ENCODE measurements around the gene DNAAF5. TPM values are rescaled to one million over a fixed set of nuclear protein-coding genes. Genes with fewer than 3 reads are reported as not detected.

DNAAF5 gene
- total RNA-seq, 1 donor from 2014 or later = 15.8 TPM

DNA sequence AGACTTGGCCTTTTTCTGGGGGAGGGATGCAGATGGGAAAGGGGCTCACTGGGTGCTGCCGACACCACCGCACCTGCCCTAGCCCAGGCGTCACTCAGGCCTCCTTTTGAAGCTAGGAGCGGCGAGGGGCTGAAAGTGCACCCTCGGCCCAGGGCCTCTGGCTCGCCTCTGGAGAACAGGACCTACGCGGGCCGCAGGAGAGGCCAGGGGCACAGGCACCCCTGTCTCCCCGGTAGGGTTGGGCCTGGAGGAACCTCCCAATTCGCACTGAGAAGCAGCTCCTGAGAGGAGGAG, 47.1 kb downstream of the DNAAF5 start:
- Histone ChIP-seq H3K27me3 (no peaks in the 10 kb centered on the region), H3K9me3 (no peaks in the 10 kb centered on the region), H3K27ac (no peak overlapping the region), H3K4me1 (peaks cover 21% of the 10 kb centered on the region), H3K36me3 (no peaks in the 10 kb centered on the region), H3K4me3 (no peak overlapping the region)
- TF ChIP-seq, protein P1, sequence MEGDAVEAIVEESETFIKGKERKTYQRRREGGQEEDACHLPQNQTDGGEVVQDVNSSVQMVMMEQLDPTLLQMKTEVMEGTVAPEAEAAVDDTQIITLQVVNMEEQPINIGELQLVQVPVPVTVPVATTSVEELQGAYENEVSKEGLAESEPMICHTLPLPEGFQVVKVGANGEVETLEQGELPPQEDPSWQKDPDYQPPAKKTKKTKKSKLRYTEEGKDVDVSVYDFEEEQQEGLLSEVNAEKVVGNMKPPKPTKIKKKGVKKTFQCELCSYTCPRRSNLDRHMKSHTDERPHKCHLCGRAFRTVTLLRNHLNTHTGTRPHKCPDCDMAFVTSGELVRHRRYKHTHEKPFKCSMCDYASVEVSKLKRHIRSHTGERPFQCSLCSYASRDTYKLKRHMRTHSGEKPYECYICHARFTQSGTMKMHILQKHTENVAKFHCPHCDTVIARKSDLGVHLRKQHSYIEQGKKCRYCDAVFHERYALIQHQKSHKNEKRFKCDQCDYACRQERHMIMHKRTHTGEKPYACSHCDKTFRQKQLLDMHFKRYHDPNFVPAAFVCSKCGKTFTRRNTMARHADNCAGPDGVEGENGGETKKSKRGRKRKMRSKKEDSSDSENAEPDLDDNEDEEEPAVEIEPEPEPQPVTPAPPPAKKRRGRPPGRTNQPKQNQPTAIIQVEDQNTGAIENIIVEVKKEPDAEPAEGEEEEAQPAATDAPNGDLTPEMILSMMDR (IDR thresholded peaks at IDR 0.05) = no peak
- intact Hi-C loops (cut with DNase I) = loop anchor here (5.0 kb wide), 1 partner anchor 451 kb away; no protein-coding TSS in a partner anchor
- DNase-seq = no peak
- no peak for ATAC-seq

DNA sequence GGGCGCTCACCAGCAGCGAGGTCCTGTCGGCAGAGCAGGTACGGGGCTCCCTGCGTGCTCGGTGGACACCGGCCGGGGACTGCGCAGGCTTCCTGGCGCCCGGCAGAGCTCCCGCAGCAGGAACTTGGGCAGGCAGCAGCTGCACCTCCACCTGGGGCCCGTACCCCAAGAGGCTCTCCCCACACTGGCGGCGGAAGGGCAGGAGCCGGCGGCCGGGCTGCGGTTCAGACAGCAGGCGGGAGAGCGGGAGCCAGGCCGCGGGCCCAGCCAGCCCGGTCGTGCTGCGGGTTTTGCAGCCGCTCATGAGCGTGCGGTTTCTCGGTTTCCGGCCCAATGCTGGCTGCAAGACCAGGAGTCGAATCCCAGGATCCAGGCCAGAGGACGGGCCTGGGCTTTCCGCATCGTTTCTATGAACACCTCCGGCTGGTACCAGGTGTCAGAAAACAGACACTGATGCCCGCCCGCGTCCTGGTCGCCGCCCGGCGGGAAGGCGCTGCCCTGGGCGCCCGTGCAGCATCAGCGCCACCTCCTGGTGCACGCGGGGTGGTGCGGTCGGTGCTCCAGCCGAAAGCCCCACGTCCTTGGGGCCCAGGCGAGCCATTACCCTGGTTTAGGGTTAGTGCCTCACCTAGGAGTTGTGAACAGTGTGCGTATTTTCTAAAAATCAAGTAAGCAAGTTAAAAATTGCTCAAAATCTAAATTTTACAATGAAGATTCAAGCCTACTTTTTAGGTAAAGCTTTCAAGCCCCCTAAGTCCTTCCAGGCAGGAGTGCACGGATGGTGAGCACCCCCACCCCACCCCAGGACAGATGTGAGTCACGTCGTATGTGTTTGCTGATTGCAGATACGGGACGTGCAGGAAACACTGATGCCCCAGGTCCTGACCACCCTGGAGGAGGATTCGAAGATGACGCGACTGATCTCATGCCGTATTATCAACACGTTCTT, 47.9 kb downstream of the DNAAF5 start:
- H3K9me3 ChIP-seq = no peaks in the 10 kb centered on the region
- DNase-seq (peak; percentile 77), ATAC-seq (peak; percentile 81)
- no peaks in the 10 kb centered on the region for H3K36me3 ChIP-seq
- no peak overlapping the region for H3K27ac ChIP-seq
- no peaks in the 10 kb centered on the region for H3K27me3 ChIP-seq
- intact Hi-C loops (cut with DNase I) = loop anchor here (5.0 kb wide), 1 partner anchor 452 kb away; no protein-coding TSS in a partner anchor
- peaks cover 21% of the 10 kb centered on the region for H3K4me1 ChIP-seq
- TF ChIP-seq, protein P1 (IDR thresholded peaks at IDR 0.05) = peak; percentile 90
- no peak overlapping the region for H3K4me3 ChIP-seq

DNA sequence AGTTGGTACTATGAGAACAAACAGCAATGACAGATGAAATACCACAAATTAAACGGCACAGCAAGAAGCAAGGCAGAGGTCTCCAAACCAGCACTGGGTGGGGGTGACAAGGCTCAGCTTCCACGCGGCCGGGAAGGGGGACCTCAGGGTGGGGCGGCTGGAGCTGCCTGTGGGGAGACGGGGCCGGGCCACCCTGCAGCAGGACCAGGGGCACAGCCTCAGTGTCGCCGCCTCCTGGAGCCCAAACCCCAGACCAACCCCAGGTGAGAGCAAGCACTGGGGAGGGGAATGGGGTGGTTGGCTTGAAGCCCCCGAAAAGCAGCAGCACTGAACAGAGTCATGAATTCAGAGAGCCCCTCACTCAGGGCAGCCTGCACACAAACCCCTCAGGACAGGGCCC, 49.9 kb downstream of the DNAAF5 start:
- peaks cover 17% of the 10 kb centered on the region for H3K36me3 ChIP-seq
- no peak for ATAC-seq
- TF ChIP-seq, protein P1 (IDR thresholded peaks at IDR 0.05) = no peak

DNA sequence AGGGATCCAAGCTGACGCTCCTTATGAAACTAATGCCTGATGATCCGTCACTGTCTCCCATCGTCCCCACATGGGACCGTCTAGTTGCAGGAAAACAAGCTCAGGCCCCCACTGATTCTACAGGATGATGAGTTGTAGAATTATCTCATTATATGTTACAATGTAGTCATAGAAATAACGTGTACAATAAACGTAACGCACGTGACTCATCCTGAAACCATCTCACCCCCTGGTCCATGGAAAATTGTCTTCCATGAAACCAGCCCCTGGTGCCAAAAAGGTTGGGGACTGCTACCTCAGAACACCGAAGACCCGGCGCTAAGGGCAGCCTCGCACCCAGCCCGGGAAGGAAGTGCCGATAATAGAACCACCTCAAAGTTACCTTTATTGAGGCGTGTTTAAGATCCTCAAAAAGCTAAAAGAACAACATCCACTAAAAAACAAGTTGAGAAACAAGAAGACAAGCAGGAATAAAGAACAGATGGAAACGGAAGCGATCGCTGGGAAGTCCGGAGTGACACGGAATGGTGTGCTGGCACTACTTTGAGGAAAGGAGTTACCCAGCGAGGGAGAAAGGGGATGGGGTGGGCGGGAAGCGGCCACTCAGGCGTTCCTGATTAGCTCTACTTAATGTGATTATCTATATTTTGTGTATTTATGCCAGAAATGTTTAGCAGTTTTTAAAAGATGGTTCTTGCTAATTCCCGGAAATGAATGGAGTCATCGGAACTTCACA, 50.7 kb downstream of the DNAAF5 start:
- intact Hi-C loops (cut with DNase I) = no loop called here
- H3K4me3 ChIP-seq = no peak overlapping the region
- peaks cover 17% of the 10 kb centered on the region for H3K36me3 ChIP-seq
- no peak for DNase-seq
- no peak for ATAC-seq
- H3K27me3 ChIP-seq = no peaks in the 10 kb centered on the region
- TF ChIP-seq, protein P1 (IDR thresholded peaks at IDR 0.05) = no peak
- no peak overlapping the region for H3K27ac ChIP-seq
- H3K9me3 ChIP-seq = no peaks in the 10 kb centered on the region
- H3K4me1 ChIP-seq = peaks cover 3% of the 10 kb centered on the region

More for the DNA sequence above, 49.9 kb downstream of the DNAAF5 start:
- intact Hi-C loops (cut with DNase I) = no loop called here
- Histone ChIP-seq H3K9me3 (no peaks in the 10 kb centered on the region), H3K4me3 (no peak overlapping the region), H3K27ac (no peak overlapping the region), H3K4me1 (peaks cover 10% of the 10 kb centered on the region), H3K27me3 (no peaks in the 10 kb centered on the region)
- DNase-seq = no peak

DNA sequence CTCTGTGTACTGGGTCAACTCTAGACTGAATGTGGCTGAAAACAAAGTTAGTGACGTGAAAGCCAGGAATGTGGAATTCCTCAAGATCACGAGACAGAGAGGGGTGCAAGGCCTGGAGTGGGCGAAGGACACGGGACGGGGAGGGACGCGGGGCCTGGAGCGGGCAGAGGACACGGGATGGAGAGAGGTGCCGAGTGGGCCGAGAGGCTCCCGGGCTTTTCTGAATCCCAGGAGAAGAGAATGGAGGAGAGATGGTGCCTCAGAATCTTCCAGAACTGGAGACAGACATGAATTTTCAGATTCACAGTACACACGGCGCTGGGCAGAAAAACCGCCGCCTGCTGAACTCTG, 51.2 kb downstream of the DNAAF5 start:
- Histone ChIP-seq H3K27me3 (no peaks in the 10 kb centered on the region), H3K9me3 (no peaks in the 10 kb centered on the region), H3K4me3 (no peak overlapping the region), H3K36me3 (peaks cover 17% of the 10 kb centered on the region), H3K27ac (no peak overlapping the region), H3K4me1 (no peaks in the 10 kb centered on the region)
- DNase-seq (no peak), ATAC-seq (no peak)
- intact Hi-C loops (cut with DNase I) = no loop called here
- TF ChIP-seq, protein P1 (IDR thresholded peaks at IDR 0.05) = no peak

Data from upper lobe of right lung (tissue), 1 donor.